ENCODE measurements around the gene SOX6. TPM values are rescaled to one million over a fixed set of nuclear protein-coding genes. Genes with fewer than 3 reads are reported as not detected.
A peak's percentile ranks its signal among the peaks of the same experiment; 100 is the strongest.

Gene SOX6
- total and polyA plus RNA-seq, 2 of the 13 experiments (the other 11 are each of a cell fraction or from before 2014, with no cell fraction given) = 2.6 to 11.2 TPM

DNA sequence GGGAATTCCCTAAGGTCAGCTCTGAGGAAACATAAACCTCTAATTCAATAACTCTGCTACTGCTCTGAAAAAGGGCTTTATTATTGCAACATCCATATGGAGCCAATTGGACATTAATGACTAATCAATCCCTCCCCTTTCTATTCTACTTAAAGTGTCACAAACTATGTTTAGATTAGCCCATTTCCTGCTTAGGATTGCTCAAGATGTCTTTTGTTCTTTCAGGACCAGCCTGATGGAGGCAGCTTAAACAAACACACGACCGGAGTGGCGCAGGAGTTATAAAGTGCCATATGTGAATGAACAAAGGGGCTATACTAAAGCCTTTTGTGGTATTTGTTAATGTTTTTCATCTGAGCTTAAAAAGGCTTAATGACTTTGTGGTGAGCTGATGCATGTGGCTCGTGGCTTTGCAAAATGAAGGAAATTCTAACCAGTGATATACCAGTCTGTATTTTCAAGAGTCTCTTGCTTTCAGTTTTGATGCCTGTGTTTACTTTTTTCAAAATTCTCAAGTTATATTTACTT, 354.4 kb downstream of the SOX6 start (continued):
- no peak for TF ChIP-seq NCOA5 (CRISPR knock-in tag; IDR thresholded peaks at IDR 0.05)
- 0 out of 2 replicates have a peak, but pooled peaks have one; percentile 44 for TF ChIP-seq SKIL (CRISPR knock-in tag; IDR thresholded peaks at IDR 0.05; ENCODE audit: borderline replicate concordance)
- TF ChIP-seq NCOA2 (CRISPR knock-in tag; IDR thresholded peaks at IDR 0.05) = peak; percentile 71
- TF ChIP-seq STAG1 (CRISPR knock-in tag; IDR thresholded peaks at IDR 0.05) = peak; percentile 12; the same call in 1 of the 2 replicates
- no peak for TF ChIP-seq ZNF530 (CRISPR knock-in tag; IDR thresholded peaks at IDR 0.05; ENCODE audit: low read depth)
- TF ChIP-seq PHF21A (CRISPR knock-in tag; IDR thresholded peaks at IDR 0.05) = 0 out of 2 replicates have a peak, but pooled peaks have one; percentile 27
- TF ChIP-seq FOXJ3 (CRISPR knock-in tag; IDR thresholded peaks at IDR 0.05; ENCODE audit: borderline replicate concordance) = peak; percentile 23; the same call in 1 of the 2 replicates
- TF ChIP-seq POGZ (CRISPR knock-in tag; IDR thresholded peaks at IDR 0.05) = peak; percentile 72
- TF ChIP-seq BCLAF1 (IDR thresholded peaks at IDR 0.05) = no peak
- no peak for TF ChIP-seq ARID2 (CRISPR knock-in tag; IDR thresholded peaks at IDR 0.05; ENCODE audit: borderline replicate concordance)
- TF ChIP-seq CREM (IDR thresholded peaks at IDR 0.05) = peak; percentile 71; the same call in 1 of the 2 replicates
- TF ChIP-seq CREM (CRISPR knock-in tag; IDR thresholded peaks at IDR 0.05) = no peak
- peak; percentile 25; the same call in 1 of the 2 replicates for TF ChIP-seq TARDBP (CRISPR knock-in tag; IDR thresholded peaks at IDR 0.05)
- TF ChIP-seq ELF3 (CRISPR knock-in tag; IDR thresholded peaks at IDR 0.05) = peak; percentile 86
- TF ChIP-seq TCF12 (IDR thresholded peaks at IDR 0.05) = no peak
- 0 out of 2 replicates have a peak, but pooled peaks have one; percentile 35 for TF ChIP-seq TCF12 (CRISPR knock-in tag; IDR thresholded peaks at IDR 0.05)
- TF ChIP-seq, protein P1, sequence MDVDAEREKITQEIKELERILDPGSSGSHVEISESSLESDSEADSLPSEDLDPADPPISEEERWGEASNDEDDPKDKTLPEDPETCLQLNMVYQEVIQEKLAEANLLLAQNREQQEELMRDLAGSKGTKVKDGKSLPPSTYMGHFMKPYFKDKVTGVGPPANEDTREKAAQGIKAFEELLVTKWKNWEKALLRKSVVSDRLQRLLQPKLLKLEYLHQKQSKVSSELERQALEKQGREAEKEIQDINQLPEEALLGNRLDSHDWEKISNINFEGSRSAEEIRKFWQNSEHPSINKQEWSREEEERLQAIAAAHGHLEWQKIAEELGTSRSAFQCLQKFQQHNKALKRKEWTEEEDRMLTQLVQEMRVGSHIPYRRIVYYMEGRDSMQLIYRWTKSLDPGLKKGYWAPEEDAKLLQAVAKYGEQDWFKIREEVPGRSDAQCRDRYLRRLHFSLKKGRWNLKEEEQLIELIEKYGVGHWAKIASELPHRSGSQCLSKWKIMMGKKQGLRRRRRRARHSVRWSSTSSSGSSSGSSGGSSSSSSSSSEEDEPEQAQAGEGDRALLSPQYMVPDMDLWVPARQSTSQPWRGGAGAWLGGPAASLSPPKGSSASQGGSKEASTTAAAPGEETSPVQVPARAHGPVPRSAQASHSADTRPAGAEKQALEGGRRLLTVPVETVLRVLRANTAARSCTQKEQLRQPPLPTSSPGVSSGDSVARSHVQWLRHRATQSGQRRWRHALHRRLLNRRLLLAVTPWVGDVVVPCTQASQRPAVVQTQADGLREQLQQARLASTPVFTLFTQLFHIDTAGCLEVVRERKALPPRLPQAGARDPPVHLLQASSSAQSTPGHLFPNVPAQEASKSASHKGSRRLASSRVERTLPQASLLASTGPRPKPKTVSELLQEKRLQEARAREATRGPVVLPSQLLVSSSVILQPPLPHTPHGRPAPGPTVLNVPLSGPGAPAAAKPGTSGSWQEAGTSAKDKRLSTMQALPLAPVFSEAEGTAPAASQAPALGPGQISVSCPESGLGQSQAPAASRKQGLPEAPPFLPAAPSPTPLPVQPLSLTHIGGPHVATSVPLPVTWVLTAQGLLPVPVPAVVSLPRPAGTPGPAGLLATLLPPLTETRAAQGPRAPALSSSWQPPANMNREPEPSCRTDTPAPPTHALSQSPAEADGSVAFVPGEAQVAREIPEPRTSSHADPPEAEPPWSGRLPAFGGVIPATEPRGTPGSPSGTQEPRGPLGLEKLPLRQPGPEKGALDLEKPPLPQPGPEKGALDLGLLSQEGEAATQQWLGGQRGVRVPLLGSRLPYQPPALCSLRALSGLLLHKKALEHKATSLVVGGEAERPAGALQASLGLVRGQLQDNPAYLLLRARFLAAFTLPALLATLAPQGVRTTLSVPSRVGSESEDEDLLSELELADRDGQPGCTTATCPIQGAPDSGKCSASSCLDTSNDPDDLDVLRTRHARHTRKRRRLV (CRISPR knock-in tag; IDR thresholded peaks at IDR 0.05) = no peak
